Colon (tissue), 2 donors: ENCODE data around the gene KAZN.

Source experiments
- FAIRE-seq: peaks from 2 replicates; lab custom pipeline; 2012; peaks lifted over from hg19 to GRCh38; lab: Jason Lieb, UNC
- donor health status: control.
- donor health status: control.

Gene KAZN

DNA sequence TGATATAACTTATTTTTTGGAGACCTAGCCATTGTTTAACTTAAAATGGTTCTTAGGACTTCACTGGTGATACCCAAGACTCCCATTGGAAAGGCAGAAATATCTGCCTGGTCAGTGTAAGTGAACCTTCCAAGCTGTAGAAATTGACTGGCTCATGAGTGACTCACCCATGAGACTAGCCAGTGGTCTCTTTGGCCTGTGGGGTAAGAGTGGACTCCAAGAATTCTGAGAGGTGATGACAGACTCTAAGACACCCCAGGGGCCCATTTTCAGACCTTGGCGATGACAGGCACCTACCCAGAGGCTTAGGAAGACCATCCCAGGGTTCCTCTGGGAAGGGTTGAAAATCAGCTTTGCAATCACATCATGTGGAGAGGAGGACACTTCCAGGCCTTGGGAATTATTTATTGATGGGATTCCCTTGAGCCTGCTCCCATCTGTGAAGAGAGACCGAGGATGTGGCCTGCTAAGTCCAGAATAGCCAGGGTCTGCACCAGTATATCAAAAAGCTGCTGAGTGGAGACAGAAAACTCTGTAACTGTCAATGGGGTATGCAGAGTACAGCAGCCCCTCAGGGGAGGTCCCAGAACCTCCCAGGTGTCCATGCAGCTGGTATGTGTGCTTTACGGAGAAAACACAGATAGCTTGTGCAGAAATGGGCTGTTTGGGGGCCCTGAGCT is 78.9 kb downstream of the KAZN start:
- FAIRE-seq: no peak

DNA sequence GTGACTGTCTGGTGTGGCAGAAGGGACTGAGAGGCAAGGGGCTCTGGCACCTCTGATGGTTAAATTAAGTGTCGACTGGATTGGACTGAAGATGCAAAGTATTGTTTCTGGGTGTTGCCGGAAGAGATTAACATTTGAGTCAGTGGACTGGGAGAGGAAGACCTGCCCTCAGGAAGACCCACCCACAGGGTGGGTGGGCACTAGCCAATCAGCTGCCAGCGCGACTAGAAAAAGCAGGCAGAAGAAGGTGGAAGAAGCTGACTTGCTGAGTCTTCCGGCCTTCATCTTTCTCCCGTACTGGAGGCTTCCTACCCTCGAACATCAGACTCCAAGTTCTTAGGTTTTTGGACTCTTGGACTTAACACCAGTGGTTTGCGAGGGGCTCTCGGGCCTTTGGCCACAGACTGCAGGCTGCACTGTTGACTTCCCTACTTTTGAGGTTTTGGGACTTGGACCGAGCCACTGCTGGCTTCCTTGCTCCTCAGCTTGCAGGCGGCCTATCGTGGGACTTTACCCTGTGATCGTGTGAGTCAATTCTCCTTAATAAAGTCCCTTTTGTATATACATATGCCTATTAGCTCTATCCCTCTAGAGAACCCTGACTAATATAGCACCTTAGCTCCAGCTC is 79.6 kb downstream of the KAZN start:
- no peak for FAIRE-seq

DNA sequence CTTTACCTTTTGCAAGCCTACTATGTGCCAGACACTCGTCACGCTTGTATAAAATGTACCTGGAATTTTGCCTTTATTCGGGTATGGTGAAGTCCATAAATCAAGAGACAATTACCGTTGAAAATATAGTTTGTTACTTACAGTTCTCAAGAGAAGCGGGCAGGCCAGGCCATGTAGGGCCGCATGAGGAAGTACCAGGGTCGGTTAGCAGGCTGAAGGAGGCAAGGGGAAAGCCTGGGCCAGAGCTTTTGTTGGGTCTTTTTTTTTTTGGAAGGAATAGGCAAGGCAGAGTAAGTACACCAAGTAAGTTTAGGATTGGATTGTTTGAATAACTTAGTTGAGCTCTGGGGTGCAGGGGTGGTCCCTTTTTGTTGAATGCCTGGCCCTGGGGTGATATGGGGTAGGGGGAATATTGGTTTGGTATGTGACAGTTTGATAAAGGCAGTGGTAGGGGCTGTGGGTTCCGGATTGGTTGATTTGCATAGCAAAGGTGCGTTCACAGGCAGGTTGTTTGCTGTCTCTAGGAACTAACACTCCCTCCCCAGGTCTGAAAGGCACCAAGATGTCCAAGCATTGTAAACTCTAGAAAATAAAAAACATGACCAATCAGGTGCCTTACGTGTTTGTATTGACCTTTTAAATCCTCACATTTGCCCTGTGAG is 80.7 kb downstream of the KAZN start:
- no peak for FAIRE-seq

GRCh38 chr1:14681182-14681581 is 82.7 kb downstream of the KAZN start:
- FAIRE-seq: no peak

- FAIRE-seq: no peak
These were observed 84.6 kb downstream of the KAZN start for GRCh38 chr1:14682941-14683621.

- FAIRE-seq: no peak
These were observed 86.6 kb downstream of the KAZN start for GRCh38 chr1:14685078-14685477.

DNA sequence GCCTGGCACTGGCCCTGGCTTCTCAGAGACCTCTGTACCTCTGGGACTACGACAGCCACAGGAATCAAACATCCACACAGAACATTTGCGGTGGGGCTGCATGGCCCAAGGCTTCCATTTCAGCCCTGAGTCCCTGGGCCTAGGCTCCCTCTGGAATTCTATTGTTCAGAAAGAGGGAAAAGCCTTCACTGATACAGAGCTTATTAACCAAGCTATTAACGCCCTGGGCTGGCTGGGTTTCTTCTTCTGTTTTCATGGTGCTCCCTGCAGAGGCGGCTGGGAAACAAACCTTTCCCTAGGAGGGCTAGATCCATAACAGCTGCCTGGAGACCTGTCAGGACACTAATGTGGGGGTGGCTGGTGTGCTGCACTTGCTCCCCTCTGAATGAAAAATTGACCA is 88.2 kb downstream of the KAZN start:
- FAIRE-seq: no peak

DNA sequence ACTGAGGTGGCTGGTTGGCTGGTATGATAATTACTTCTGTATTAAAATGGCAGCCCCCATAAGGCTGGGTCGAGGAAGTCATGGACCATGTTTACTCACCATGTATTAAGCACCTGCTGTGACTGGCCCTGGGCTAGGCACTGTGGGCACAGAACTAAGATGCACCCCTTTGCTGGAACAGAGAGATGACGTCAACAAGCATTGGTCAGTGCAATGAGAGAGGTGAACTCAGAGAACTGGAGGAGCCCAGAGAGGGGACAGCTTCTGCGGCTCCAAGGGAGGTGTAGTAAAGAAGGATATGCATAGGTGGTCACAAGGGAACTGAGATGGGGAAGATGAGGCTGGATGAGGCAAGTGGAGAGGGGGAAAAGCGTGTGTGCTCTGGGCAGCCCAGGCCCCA is 88.7 kb downstream of the KAZN start:
- FAIRE-seq: no peak

DNA sequence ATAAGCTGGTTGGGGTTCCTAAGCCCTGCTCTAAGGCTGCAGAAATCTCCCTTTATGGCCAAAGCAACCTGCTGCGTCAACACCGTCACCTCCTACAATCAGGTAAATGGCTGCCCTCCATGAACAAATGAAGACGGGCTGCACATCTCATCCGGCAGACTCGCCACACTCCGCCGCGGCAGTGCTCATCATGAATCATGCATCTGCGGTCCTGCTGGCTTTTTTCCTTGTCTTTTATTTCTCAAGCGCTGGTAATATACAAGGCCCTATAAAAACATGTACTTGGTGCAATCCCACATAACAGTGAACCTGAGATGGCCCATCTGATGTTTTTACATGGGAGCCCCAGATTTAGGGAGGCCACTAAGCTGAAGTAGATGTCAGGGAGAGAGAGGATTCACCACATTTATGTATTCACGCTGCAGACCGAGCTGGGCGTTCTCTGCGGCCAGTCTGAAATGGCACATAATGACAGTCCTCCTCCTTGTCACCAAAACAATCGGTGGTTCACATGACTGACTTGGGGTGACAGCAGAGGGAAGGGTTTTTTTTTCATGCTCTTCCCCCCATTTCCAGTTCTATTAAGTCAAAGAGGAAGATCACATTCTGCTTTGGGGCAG is 91.6 kb downstream of the KAZN start:
- FAIRE-seq: no peak

GRCh38 chr1:14693949-14694348 is 95.5 kb downstream of the KAZN start:
- no peak for FAIRE-seq

DNA sequence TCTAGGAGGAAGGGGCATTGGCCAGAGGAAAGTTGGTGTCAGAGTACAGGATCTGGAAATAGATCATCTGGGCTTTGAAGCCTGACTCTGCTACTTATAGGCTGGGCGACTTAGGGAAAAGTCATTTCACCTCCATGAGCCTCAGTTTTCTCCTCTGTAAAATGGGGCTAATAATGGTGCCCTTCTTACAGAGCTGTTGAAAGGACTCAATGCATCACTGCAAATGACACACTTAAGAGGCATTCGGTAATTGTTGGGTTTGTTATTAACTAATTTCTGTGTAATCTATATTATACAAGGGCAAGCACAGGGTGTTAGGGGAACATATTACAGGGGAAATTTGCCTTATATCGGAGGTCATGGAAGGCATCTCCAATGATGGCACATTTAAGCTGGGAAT is 96.1 kb downstream of the KAZN start:
- FAIRE-seq: no peak

GRCh38 chr1:14696761-14697160 is 98.3 kb downstream of the KAZN start:
- no peak for FAIRE-seq

DNA sequence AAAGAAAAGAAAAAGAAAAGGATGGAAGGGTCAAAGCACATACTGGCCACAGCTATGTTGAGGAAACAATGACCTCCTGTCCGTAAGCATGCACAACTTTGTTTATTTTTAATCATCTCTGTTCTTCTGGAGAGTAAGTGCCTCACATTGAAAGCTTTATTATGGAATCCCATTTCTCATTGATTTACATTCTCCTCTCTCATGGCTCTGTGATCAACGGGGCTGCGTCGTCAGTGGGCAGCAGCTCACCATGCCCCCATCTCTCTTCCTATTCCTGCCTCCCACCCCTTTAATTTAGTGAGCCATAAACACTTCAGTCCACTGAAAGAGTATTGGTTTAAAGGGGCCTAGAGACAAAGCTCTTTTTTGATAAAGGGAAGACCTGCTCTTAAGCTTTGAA is 98.9 kb downstream of the KAZN start:
- no peak for FAIRE-seq

DNA sequence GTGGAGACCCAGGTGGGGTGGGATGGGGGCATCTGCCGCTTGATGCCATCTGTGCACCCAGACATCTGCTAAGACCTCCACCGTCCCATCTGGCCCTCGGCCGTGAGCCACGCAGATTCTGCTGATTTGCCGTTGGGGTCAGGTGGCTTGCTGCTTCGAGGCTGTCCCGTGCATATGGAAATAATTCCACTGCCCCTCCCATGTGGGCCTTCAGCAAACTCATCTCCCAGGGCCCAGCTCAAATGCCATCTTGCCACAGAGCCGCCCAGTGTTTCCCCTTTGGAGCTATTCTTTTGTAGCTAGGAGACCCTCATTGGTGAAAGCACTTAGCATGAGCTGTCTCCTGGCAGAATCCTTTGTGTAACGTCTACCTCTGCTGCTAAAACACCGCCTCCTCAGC is 99.8 kb downstream of the KAZN start:
- no peak for FAIRE-seq

DNA sequence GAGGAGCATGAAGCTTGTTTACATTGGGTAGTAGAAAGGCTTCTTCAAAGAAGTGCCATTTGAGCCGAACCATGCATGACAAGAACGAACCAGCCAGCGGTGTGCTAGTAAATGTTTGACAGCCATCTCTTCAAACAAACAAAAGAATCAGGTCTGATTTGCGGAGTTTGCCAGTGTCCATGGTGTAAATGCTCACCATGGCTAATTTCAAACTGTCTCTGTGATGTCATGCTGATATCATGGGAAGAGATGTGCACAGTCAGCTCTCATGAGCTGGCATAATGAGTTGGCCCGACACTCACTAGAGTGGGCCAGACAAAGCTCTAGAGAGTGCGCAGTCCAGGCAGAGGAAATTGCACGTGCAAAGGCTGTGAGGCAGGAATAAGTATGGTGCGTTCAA is 101.1 kb downstream of the KAZN start:
- no peak for FAIRE-seq

- FAIRE-seq: no peak
These were observed 106.4 kb downstream of the KAZN start for GRCh38 chr1:14704846-14705245.

- no peak for FAIRE-seq
These were observed 107.3 kb downstream of the KAZN start for GRCh38 chr1:14705824-14706223.

- no peak for FAIRE-seq
These were observed 108.1 kb downstream of the KAZN start for GRCh38 chr1:14706631-14707030.

DNA sequence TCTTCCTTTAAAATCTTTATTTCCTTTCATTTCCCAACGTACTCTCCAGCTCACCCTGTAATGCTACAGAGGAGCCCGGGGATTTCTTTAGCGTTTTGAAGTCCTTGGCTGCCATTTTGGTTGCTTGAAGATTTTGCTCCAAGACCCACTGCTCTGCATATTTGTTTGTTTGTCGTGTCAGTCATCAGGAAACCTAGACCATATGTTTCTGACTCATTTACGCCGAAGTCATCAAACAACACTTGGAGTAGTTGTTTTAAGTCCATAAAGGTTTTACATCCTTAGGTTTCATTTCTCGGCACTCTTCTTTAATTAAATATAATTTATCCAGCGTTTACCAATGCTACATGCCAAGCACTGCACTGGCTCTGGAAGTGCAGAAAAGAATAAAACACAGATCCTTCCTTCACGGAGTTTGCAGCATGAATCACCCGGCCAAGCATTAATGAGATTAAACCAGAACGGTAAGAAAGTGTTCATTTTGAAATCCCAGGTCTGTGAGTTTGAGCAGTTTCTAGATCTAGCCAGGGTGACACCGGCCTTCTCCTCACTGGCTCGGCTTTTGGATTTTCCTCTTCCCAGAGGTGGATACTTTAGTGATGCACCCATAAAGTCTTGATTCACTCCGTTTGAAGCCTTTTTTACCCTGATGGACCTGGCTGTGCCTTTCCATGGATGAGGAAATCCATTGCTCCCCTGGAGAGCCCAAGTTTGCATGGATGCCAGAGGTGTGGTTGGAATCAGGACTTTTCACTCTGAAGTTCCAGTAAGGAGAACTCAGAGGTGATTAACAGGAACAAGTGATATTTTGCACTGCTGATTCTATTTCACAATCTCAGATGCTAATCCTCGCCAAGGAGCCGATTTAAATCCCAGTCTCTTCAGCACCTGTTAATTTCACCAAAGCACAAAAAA is 109.3 kb downstream of the KAZN start:
- FAIRE-seq: no peak

- no peak for FAIRE-seq
These were observed 111.8 kb downstream of the KAZN start for GRCh38 chr1:14710331-14710730.

GRCh38 chr1:14712136-14712535 is 113.7 kb downstream of the KAZN start:
- FAIRE-seq: no peak

- FAIRE-seq: no peak
These were observed 114.6 kb downstream of the KAZN start for GRCh38 chr1:14713077-14713476.
